Gastroesophageal sphincter (tissue), 3 donors: ENCODE results near the gene GNG11.

Experiments
- CTCF ChIP-seq, 4 experiments: fragments of 200-600 bp in 2 of 4; fragments of 450-650 bp in 2 of 4; sonication (generic) in 1 of 4; IDR thresholded peaks; one replicate each; pipeline ENCODE4 v1.5.1; 2017 to 2019; ENCODE audit warnings: antibody characterized with exemption in 4 of 4, mild to moderate bottlenecking in 2 of 4, moderate library complexity in 2 of 4
- POLR2AphosphoS5 ChIP-seq: sonication (generic); formaldehyde crosslinking; IDR thresholded peaks from one replicate; pipeline ENCODE4 v1.6.1; 2017; ENCODE audit warnings: antibody characterized with exemption

- TF ChIP-seq CTCF (IDR thresholded peaks at IDR 0.05) (no peak), POLR2AphosphoS5 (no peak)
These were observed 42.7 kb downstream of the GNG11 start for GRCh38 chr7:93964262-93964661.
